Psoas muscle (tissue), 8 donors: ENCODE results near the gene BCL11A. TPM values are rescaled to one million over a fixed set of nuclear protein-coding genes. Genes with fewer than 3 reads are reported as not detected.

Experiments
- ATAC-seq, 4 donors: fragments of 200-7000 bp; cut with Tn5 transposase; one replicate each; pipeline ENCODE4 v1.9.1; 2020; ENCODE audit warnings: moderate library complexity in 3 of 4, mild to moderate bottlenecking in 2 of 4
- DNase-seq, 2 donors: peaks; one replicate each; pipeline ENCODE4 v3.0.0-alpha.2; 2020
- H3K27ac ChIP-seq: fragments of 200-600 bp; one replicate; pipeline ENCODE4 v1.8.0; 2022
- H3K27me3 ChIP-seq, 3 donors: fragments of 200-600 bp in 1 of 3; one replicate each; pipeline versions ENCODE4 v1.6.1 to v1.8.0; 2013 to 2022; ENCODE audit warnings: low read length in 2 of 3, mild to moderate bottlenecking in 2 of 3, moderate library complexity in 1 of 3; ENCODE audit not compliant: insufficient read depth in 3 of 3
- H3K36me3 ChIP-seq, 2 donors: fragments of 200-600 bp in 1 of 2; one replicate each; pipeline versions ENCODE4 v1.6.1 to v1.8.0; 2013 to 2022; ENCODE audit warnings: low read depth in 1 of 2, mild to moderate bottlenecking in 1 of 2, moderate library complexity in 1 of 2; ENCODE audit not compliant: insufficient read depth in 1 of 2
- H3K4me1 ChIP-seq: fragments of 200-600 bp; one replicate; pipeline ENCODE4 v1.8.0; 2022
- H3K4me3 ChIP-seq: fragments of 200-600 bp; one replicate; pipeline ENCODE4 v1.8.0; 2022; ENCODE audit warnings: mild to moderate bottlenecking
- H3K9me3 ChIP-seq: fragments of 200-600 bp; one replicate; pipeline ENCODE4 v1.8.0; 2022
- WGBS, 3 donors: extraction: QIAGEN DNeasy Blood & Tissue Kit; methylation state at CpG; one replicate each; pipeline versions ENCODE4 v1.1.6 to v1.1.7; 2013; 5-methylcytosine and 5-hydroxymethylcytosine counted together
- intact Hi-C, 2 donors: fragments of 100-400 bp; cut with DNase I; formaldehyde crosslinking; loops; one replicate each; pipeline versions ENCODE4 v1.11.0 to v1.14.2; 2022
- polyA plus RNA-seq, 3 donors: library from polyadenylated mRNA; stranded (reverse); fragments of 200-250 nt; gene quantifications; one replicate each; pipeline ENCODE4 v1.2.3, GENCODE V29; 2013
- total RNA-seq, 4 donors: library from RNA; stranded (reverse); fragmentation: NEBNext Ultra II Directional in 2 of 4; extraction: Animal tissue kit (Norgen Biotek cat#: 25700) in 2 of 4; gene quantifications; one replicate each; pipeline versions ENCODE4 v1.2.1 to v1.2.4, GENCODE V29; 2021 to 2023
- TF ChIP-seq, protein P1 (sequence below): fragments of 200-600 bp; IDR thresholded peaks from one replicate; pipeline ENCODE4 v1.8.0; 2022; ENCODE audit warnings: antibody characterized with exemption
- donor health status: healthy with polysubstance abuse.
- donor health status: DM: no; HTN: no; CAD: no; lungs with moderate emphysema.
- donor health status: Bipolar disorder and iron deficiency.
- donor health status: healthy.
- donor health status: DM: yes; HTN: yes; CAD: no.
- donor health status: DM: no; HTN: no; CAD: no.
- donor health status: DM: no; HTN: no; CAD: no.
- donor health status: DM: yes; HTN: yes; CAD: no.

The BCL11A gene
- total and polyA plus RNA-seq, 7 donors, result 0.01 to 0.66 (median 0.39) TPM; not detected in 1

DNA sequence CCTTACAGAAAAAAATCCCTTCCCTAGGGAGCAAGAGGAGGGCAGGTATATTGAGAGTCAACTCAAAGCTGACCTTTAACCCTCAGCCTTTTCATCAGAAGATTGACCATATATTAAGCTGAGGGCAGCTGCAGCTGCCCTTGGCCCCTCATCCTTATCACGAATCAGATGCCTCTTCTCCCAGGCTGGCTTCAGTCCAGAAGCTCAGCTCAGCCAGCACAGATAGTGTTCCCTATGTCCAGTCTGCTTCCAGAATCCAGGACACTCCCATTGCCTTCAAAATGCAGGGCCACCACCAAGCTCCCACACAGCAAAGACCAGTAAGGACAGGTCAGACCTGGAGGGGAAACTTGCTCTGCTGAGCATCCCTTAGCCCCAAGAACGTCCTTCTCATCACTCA, 146.1 kb downstream of the BCL11A start:
- 25 to 35% (median 31%) methylated on average over 2 of the region's 2 CpGs for WGBS, 3 donors
- intact Hi-C loops, result no loop called here
- Histone ChIP-seq H3K4me1 (no peaks in the 10 kb centered on the region), H3K4me3 (no peak overlapping the region), H3K9me3 (no peaks in the 10 kb centered on the region), H3K36me3 (no peaks in the 10 kb centered on the region), H3K27me3 (peaks cover 0 to 1% (median 0%) of the 10 kb centered on the region in 3 donors), H3K27ac (no peak overlapping the region)
- DNase-seq (no peak), ATAC-seq (no peak)
- TF ChIP-seq, protein P1, sequence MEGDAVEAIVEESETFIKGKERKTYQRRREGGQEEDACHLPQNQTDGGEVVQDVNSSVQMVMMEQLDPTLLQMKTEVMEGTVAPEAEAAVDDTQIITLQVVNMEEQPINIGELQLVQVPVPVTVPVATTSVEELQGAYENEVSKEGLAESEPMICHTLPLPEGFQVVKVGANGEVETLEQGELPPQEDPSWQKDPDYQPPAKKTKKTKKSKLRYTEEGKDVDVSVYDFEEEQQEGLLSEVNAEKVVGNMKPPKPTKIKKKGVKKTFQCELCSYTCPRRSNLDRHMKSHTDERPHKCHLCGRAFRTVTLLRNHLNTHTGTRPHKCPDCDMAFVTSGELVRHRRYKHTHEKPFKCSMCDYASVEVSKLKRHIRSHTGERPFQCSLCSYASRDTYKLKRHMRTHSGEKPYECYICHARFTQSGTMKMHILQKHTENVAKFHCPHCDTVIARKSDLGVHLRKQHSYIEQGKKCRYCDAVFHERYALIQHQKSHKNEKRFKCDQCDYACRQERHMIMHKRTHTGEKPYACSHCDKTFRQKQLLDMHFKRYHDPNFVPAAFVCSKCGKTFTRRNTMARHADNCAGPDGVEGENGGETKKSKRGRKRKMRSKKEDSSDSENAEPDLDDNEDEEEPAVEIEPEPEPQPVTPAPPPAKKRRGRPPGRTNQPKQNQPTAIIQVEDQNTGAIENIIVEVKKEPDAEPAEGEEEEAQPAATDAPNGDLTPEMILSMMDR, result no peak

DNA sequence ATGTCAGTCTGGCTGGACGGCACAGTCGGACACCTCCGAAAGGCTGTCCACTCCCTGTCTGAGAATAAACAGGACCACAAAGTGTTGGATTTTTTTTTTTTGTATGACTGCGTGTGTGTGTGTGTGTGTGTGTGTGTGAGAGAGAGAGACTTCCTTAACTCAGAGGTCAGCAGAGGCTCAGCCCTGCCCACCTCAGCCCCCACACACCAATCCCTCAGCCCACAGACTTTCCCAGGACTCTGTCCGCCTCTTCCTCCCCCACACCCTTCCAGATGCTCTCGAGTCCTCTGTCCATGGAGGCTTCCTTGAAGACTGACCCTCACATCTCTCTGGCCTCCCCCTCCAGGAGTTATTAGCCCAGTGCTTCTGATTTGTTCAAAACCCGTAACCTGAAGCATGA, 147.3 kb downstream of the BCL11A start:
- TF ChIP-seq, protein P1, result no peak
- WGBS, 3 donors, result 78 to 91% (median 80%) methylated on average over 7 of the region's 7 CpGs
- Histone ChIP-seq H3K4me3 (no peak overlapping the region), H3K9me3 (no peaks in the 10 kb centered on the region), H3K36me3 (no peaks in the 10 kb centered on the region), H3K27me3 (peaks cover 0 to 1% (median 0%) of the 10 kb centered on the region in 3 donors), H3K27ac (no peak overlapping the region), H3K4me1 (no peaks in the 10 kb centered on the region)
- intact Hi-C loops, result no loop called here
- DNase-seq, result no peak
- ATAC-seq, result no peak

DNA sequence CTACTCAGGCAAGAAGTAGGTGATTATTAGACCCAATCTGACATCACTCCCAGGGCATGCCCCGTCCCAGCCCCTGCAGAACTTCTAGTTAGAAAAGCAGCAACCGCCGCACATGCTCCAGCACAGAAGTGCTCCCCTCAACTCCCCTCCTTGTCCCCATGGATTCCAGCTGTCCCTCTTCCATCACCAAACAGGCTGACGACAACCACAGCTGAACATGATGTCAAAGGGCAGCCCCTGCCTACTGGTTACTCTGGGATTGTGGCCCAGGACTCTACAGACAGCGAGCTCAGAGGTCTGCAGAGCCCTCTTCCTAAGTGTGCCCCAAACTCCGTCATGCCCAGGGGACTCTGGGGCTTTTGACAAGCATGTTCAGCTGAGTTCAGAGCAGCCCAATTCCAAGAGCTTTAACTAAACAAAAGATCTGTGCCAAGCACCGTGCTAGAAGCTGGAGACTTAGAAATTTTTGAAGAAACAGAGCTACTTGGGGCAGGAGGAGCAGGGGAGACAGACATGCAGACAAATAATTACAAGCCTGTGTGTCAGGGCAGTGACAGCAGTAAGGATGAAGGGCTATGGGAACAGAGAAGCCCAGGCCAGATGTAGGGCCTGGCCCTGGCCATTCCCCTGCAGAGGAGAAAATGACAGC, 148.1 kb downstream of the BCL11A start:
- ATAC-seq (no peak), DNase-seq (no peak)
- H3K27ac ChIP-seq, result no peak overlapping the region
- TF ChIP-seq, protein P1, result no peak
- no peaks in the 10 kb centered on the region for H3K4me1 ChIP-seq
- 66 to 74% (median 68%) methylated on average over 7 of the region's 7 CpGs for WGBS, 3 donors
- no peaks in the 10 kb centered on the region for H3K36me3 ChIP-seq
- intact Hi-C loops, result no loop called here
- no peak overlapping the region for H3K4me3 ChIP-seq
- H3K27me3 ChIP-seq, result peaks cover 0 to 1% (median 0%) of the 10 kb centered on the region in 3 donors
- H3K9me3 ChIP-seq, result no peaks in the 10 kb centered on the region

Other genes starting within 250 kb of the BCL11A start
- 1 to 10 TPM; 5.5 to 9.9 (median 8.0) TPM for gene PAPOLG, start 202.6 kb upstream of the BCL11A start, total RNA-seq
- gene PAPOLG, start 202.6 kb upstream of the BCL11A start, polyA plus RNA-seq, result 1 to 10 TPM; 3.1 to 6.1 (median 3.2) TPM